Measurements from ENCODE around the gene ZNF532. TPM values are rescaled to one million over a fixed set of nuclear protein-coding genes. Genes with fewer than 3 reads are reported as not detected.

Gene ZNF532
- total and polyA plus RNA-seq, 2 of the 13 experiments (the other 11 are each of a cell fraction or from before 2014, with no cell fraction given), result not detected

DNA sequence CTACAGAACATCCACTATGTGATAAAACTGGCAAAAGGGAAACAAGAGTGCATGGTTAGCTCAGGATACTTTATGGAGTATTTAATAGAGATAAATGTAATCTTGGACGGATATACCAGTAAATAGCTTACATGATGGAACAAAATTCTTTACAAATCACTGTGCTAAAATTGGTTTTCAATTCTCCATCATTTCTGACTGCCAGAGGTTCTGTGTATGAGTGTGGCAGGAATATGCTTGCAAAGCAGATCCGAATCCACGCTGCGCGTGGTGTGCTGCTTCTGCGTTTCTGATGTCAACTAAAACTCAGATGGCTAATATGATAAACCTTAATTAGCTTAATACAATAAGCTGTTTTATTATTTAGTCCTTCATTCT lies 2.1 kb downstream of the ZNF532 start (continued):
- TF ChIP-seq ZNF773 (CRISPR knock-in tag; IDR thresholded peaks at IDR 0.05; ENCODE audit: borderline replicate concordance) (no peak), THYN1 (CRISPR knock-in tag; IDR thresholded peaks at IDR 0.05; ENCODE audit: borderline replicate concordance, low read depth) (no peak)

DNA sequence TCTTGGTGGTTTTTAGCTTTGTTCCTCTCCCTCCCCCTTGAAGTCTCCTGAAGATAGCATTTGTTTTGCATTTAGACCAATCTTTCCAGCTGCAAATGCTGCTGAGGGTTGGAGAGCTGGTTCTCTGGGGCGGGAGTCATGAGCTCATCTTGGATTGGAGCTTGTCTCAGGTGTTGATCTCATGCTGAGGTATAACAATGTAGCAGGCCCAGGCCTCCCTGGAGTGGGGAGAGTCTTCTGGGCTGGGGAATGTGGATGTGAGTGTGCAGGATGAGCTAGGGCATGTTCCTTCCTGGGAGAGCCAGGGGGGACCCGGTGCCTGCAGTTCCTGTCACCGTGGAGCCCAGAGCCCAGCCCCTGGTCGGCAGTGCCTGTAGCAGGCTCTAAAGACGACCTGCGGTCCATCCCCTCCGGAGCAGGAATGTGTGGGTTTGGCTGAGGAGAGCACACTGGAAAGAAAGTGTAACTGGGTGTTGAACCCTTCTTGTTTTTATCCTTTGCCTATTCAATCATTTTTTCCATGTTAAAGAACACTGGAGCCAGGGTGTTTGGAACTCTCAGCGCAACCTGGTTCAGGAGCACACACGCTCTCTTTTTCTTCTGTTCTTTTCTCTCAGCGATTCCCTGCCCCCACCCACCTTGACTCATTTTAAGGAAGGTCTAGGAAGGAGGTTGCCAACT lies 2.7 kb downstream of the ZNF532 start:
- DNase-seq (ENCODE audit: low spot score) (no peak), FAIRE-seq (no peak), ATAC-seq (no peak)
- no TSS peak for BruUV-seq (replicated peaks)
- H3K27ac ChIP-seq (ENCODE audit: extremely low read length, insufficient read depth, low read length), result no peak overlapping the region
- H3K4me2 ChIP-seq (ENCODE audit: low read depth, low read length), result no peak overlapping the region
- 46% methylated on average over 5 of the region's 10 CpGs for WGBS (ENCODE audit: low lambda C conversion rate)
- no peaks in the 10 kb centered on the region for H3K9me3 ChIP-seq (ENCODE audit: low read length)
- H4K20me1 ChIP-seq (ENCODE audit: insufficient read depth, low read length), result no peaks in the 10 kb centered on the region
- ChIA-PET CTCF (ENCODE audit: low intra/inter-chr PET ratio, low total read pairs) (no interaction called here), POLR2A (no interaction called here)
- no peak overlapping the region for H2AFZ ChIP-seq (ENCODE audit: low read length)
- H3K36me3 ChIP-seq (replicated peaks in 1 of 2; ENCODE audit: control insufficient read depth in 1 of 2, insufficient read depth in 2 of 2, low read length in 2 of 2), result no peaks in the 10 kb centered on the region
- intact Hi-C loops (cut with micrococcal nuclease; ENCODE audit: unreplicated experiment) (no loop called here), in situ Hi-C loops (cut with HindIII; ENCODE audit: extremely low pct_ligation_motif_present, low pct_unique_long_range_greater_than_20kb) (no loop called here)
- peaks cover 0 to 37% of the 10 kb centered on the region in 2 experiments for H3K27me3 ChIP-seq (ENCODE audit: control insufficient read depth in 1 of 2, insufficient read depth in 2 of 2, low read length in 2 of 2)
- H3K4me1 ChIP-seq (ENCODE audit: insufficient read depth, low read length), result no peaks in the 10 kb centered on the region
- H3K4me3 ChIP-seq (replicated peaks in 1 of 3; ENCODE audit: insufficient read depth in 1 of 3, low read depth in 2 of 3, low read length in 3 of 3), result no peak overlapping the region
- no peak overlapping the region for H3K9ac ChIP-seq (ENCODE audit: insufficient read depth, low read depth, low read length)
- H3K79me2 ChIP-seq (ENCODE audit: insufficient read depth, low read length), result no peaks in the 10 kb centered on the region
- TF ChIP-seq ZNF570 (CRISPR knock-in tag; IDR thresholded peaks at IDR 0.05; ENCODE audit: borderline replicate concordance), result no peak
- no peak for TF ChIP-seq TBX3 (IDR thresholded peaks at IDR 0.05; ENCODE audit: borderline replicate concordance)
- no peak for TF ChIP-seq ZNF782 (CRISPR knock-in tag; IDR thresholded peaks at IDR 0.05; ENCODE audit: borderline replicate concordance)
- TF ChIP-seq, protein P1, sequence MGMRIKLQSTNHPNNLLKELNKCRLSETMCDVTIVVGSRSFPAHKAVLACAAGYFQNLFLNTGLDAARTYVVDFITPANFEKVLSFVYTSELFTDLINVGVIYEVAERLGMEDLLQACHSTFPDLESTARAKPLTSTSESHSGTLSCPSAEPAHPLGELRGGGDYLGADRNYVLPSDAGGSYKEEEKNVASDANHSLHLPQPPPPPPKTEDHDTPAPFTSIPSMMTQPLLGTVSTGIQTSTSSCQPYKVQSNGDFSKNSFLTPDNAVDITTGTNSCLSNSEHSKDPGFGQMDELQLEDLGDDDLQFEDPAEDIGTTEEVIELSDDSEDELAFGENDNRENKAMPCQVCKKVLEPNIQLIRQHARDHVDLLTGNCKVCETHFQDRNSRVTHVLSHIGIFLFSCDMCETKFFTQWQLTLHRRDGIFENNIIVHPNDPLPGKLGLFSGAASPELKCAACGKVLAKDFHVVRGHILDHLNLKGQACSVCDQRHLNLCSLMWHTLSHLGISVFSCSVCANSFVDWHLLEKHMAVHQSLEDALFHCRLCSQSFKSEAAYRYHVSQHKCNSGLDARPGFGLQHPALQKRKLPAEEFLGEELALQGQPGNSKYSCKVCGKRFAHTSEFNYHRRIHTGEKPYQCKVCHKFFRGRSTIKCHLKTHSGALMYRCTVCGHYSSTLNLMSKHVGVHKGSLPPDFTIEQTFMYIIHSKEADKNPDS (CRISPR knock-in tag; IDR thresholded peaks at IDR 0.05), result no peak
- no peak for TF ChIP-seq MAFK (conservative IDR thresholded peaks at IDR 0.05 in 1 of 2, IDR thresholded peaks at IDR 0.05 in 1 of 2; ENCODE audit: low read length in 2 of 2)
- TF ChIP-seq, protein P2, sequence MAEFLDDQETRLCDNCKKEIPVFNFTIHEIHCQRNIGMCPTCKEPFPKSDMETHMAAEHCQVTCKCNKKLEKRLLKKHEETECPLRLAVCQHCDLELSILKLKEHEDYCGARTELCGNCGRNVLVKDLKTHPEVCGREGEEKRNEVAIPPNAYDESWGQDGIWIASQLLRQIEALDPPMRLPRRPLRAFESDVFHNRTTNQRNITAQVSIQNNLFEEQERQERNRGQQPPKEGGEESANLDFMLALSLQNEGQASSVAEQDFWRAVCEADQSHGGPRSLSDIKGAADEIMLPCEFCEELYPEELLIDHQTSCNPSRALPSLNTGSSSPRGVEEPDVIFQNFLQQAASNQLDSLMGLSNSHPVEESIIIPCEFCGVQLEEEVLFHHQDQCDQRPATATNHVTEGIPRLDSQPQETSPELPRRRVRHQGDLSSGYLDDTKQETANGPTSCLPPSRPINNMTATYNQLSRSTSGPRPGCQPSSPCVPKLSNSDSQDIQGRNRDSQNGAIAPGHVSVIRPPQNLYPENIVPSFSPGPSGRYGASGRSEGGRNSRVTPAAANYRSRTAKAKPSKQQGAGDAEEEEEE (CRISPR knock-in tag; IDR thresholded peaks at IDR 0.05; ENCODE audit: borderline replicate concordance), result no peak
- no peak for TF ChIP-seq SP2 (CRISPR knock-in tag; IDR thresholded peaks at IDR 0.05)
- TF ChIP-seq ZFP62 (CRISPR knock-in tag; IDR thresholded peaks at IDR 0.05), result no peak
- no peak for TF ChIP-seq IKZF4 (CRISPR knock-in tag; IDR thresholded peaks at IDR 0.05; ENCODE audit: borderline replicate concordance, low read depth, not compliant biosample characterization)
- TF ChIP-seq, protein P3, sequence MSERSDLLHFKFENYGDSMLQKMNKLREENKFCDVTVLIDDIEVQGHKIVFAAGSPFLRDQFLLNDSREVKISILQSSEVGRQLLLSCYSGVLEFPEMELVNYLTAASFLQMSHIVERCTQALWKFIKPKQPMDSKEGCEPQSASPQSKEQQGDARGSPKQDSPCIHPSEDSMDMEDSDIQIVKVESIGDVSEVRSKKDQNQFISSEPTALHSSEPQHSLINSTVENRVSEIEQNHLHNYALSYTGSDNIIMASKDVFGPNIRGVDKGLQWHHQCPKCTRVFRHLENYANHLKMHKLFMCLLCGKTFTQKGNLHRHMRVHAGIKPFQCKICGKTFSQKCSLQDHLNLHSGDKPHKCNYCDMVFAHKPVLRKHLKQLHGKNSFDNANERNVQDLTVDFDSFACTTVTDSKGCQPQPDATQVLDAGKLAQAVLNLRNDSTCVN (CRISPR knock-in tag; IDR thresholded peaks at IDR 0.05; ENCODE audit: borderline replicate concordance), result no peak
- TF ChIP-seq ZNF562 (CRISPR knock-in tag; IDR thresholded peaks at IDR 0.05; ENCODE audit: borderline replicate concordance), result no peak
- no peak for TF ChIP-seq JUNB (CRISPR knock-in tag; IDR thresholded peaks at IDR 0.05; ENCODE audit: borderline replicate concordance)
- TF ChIP-seq RORA (CRISPR knock-in tag; IDR thresholded peaks at IDR 0.05), result no peak
- TF ChIP-seq, protein P4, sequence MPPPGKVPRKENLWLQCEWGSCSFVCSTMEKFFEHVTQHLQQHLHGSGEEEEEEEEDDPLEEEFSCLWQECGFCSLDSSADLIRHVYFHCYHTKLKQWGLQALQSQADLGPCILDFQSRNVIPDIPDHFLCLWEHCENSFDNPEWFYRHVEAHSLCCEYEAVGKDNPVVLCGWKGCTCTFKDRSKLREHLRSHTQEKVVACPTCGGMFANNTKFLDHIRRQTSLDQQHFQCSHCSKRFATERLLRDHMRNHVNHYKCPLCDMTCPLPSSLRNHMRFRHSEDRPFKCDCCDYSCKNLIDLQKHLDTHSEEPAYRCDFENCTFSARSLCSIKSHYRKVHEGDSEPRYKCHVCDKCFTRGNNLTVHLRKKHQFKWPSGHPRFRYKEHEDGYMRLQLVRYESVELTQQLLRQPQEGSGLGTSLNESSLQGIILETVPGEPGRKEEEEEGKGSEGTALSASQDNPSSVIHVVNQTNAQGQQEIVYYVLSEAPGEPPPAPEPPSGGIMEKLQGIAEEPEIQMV (CRISPR knock-in tag; IDR thresholded peaks at IDR 0.05; ENCODE audit: low read depth), result no peak
